GM10248 (cell line): ENCODE measurements around the gene GBP4.

Source experiments
- CTCF ChIA-PET: fragments of 300-600 bp; sonication (Branson Sonifier 250); formaldehyde crosslinking; extraction: SDS; loops from one replicate; lab custom pipeline; 2021; ENCODE audit warnings: antibody characterized with exemption; lab: Yijun Ruan, JAX
- POLR2A ChIA-PET: fragments of 350-650 bp; sonication (Branson Sonifier 250); formaldehyde crosslinking; extraction: SDS; loops from one replicate; lab custom pipeline; 2020; ENCODE audit warnings: antibody characterized with exemption; lab: Yijun Ruan, JAX
- DNase-seq: peaks from one replicate; pipeline ENCODE4 v3.0.0; 2012; ENCODE audit errors: extremely low spot score
- TF ChIP-seq, protein P1 (sequence below): IDR thresholded peaks from 2 replicates; pipeline ENCODE4 v1.5.1; 2012; ENCODE audit warnings: mild to moderate bottlenecking, low read depth; ENCODE audit errors: extremely low read depth, missing control alignments, control extremely low read depth

The GBP4 gene

DNA sequence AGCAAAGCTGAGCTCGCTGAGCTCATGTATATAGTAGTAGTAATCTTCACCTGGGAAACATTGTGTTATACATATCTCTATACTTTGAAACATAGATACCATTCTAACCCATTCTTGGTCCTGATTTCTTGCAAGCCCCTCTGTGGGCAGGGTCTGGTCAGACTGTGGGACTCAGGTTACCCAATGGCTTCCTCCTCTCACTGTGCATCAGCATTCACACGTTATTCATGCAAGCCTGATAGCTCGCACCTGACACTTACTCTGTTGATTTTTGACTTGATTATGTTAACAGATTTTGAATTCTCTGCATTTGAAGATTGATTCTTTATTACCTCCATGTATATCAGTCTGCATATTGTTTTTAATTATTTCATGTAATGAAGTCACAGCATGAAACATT, 24.3 kb downstream of the GBP4 start:
- POLR2A ChIA-PET, result no interaction called here
- TF ChIP-seq, protein P1, sequence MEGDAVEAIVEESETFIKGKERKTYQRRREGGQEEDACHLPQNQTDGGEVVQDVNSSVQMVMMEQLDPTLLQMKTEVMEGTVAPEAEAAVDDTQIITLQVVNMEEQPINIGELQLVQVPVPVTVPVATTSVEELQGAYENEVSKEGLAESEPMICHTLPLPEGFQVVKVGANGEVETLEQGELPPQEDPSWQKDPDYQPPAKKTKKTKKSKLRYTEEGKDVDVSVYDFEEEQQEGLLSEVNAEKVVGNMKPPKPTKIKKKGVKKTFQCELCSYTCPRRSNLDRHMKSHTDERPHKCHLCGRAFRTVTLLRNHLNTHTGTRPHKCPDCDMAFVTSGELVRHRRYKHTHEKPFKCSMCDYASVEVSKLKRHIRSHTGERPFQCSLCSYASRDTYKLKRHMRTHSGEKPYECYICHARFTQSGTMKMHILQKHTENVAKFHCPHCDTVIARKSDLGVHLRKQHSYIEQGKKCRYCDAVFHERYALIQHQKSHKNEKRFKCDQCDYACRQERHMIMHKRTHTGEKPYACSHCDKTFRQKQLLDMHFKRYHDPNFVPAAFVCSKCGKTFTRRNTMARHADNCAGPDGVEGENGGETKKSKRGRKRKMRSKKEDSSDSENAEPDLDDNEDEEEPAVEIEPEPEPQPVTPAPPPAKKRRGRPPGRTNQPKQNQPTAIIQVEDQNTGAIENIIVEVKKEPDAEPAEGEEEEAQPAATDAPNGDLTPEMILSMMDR, result no peak
- CTCF ChIA-PET, result interaction anchor here (1.3 kb wide), 1 partner anchor 24 kb away, joined by 4 read pairs; the partner anchor contains the start of gene GBP4
- no peak for DNase-seq

GRCh38 chr1:89172468-89173143, 26.1 kb downstream of the GBP4 start:
- DNase-seq, result no peak
- POLR2A ChIA-PET, result no interaction called here
- TF ChIP-seq, protein P1, result no peak
- CTCF ChIA-PET, result interaction anchor here (0.8 kb wide), 1 partner anchor 14 kb away, joined by 3 read pairs; no protein-coding TSS in a partner anchor

DNA sequence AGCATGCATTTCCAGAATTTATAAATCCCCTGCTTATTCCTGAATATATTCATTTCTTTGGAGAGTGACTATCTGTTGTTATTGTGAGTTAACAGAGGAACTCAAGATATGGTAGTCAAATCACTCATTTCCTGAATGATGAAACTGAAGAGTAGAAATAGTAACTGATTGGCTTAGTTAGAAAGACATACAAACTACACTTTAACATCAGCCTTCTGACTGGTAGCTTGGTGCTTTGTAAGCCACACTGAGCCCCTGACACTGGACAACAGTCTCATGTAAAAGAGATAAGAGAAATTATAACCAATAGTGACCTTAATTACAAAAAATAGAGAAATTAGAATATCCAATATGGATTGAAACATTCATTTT, 27.7 kb downstream of the GBP4 start:
- ChIA-PET POLR2A (no interaction called here), CTCF (interaction anchor here (1.0 kb wide), 1 partner anchor 12 kb away, joined by 3 read pairs; no protein-coding TSS in a partner anchor)
- DNase-seq, result peak; percentile 14
- TF ChIP-seq, protein P1, result no peak

GRCh38 chr1:89170170-89171066, 28.3 kb downstream of the GBP4 start:
- ChIA-PET CTCF (no interaction called here), POLR2A (no interaction called here)
- TF ChIP-seq, protein P1, result no peak
- no peak for DNase-seq

GRCh38 chr1:89169166-89169565, 29.6 kb downstream of the GBP4 start:
- ChIA-PET CTCF (no interaction called here), POLR2A (no interaction called here)
- DNase-seq, result no peak
- TF ChIP-seq, protein P1, result no peak

- ChIA-PET POLR2A (no interaction called here), CTCF (interaction anchor here (1.1 kb wide), 1 partner anchor 9 kb away, joined by 3 read pairs; no protein-coding TSS in a partner anchor)
- TF ChIP-seq, protein P1, result no peak
- DNase-seq, result no peak
Observed at GRCh38 chr1:89167590-89168230, 31.0 kb downstream of the GBP4 start.
